GM12801 (cell line): ENCODE data around the gene ZNF467.

Source experiments
- TF ChIP-seq, protein P1 (sequence below): IDR thresholded peaks from one replicate; pipeline ENCODE4 v1.5.1; 2011; ENCODE audit warnings: control low read depth; ENCODE audit not compliant: insufficient read length; ENCODE audit errors: extremely low read depth

ZNF467 gene

DNA sequence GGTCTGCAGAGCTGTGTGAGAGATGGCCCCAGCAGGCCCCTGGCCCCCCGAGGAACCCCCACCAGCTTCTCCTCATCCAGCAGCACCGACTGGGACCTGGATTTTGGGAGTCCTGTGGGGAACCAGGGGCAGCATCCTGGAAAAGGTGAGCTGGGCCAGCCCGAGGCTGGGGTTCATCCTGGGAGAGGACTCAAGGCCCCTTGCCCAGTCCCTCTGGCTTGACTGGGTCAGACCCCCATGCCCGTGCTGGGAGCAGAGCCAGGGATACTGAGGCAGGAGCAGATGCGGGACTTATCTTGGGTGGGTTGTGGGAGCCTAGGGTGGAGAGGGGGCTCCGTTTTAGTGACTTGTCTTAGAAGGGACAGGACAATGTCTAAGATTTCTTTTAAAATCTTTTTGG is 47.5 kb downstream of the ZNF467 start:
- TF ChIP-seq, protein P1, sequence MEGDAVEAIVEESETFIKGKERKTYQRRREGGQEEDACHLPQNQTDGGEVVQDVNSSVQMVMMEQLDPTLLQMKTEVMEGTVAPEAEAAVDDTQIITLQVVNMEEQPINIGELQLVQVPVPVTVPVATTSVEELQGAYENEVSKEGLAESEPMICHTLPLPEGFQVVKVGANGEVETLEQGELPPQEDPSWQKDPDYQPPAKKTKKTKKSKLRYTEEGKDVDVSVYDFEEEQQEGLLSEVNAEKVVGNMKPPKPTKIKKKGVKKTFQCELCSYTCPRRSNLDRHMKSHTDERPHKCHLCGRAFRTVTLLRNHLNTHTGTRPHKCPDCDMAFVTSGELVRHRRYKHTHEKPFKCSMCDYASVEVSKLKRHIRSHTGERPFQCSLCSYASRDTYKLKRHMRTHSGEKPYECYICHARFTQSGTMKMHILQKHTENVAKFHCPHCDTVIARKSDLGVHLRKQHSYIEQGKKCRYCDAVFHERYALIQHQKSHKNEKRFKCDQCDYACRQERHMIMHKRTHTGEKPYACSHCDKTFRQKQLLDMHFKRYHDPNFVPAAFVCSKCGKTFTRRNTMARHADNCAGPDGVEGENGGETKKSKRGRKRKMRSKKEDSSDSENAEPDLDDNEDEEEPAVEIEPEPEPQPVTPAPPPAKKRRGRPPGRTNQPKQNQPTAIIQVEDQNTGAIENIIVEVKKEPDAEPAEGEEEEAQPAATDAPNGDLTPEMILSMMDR: no peak

- TF ChIP-seq, protein P1: no peak
Measured at GRCh38 chr7:149725426-149725821, 48.0 kb downstream of the ZNF467 start.

DNA sequence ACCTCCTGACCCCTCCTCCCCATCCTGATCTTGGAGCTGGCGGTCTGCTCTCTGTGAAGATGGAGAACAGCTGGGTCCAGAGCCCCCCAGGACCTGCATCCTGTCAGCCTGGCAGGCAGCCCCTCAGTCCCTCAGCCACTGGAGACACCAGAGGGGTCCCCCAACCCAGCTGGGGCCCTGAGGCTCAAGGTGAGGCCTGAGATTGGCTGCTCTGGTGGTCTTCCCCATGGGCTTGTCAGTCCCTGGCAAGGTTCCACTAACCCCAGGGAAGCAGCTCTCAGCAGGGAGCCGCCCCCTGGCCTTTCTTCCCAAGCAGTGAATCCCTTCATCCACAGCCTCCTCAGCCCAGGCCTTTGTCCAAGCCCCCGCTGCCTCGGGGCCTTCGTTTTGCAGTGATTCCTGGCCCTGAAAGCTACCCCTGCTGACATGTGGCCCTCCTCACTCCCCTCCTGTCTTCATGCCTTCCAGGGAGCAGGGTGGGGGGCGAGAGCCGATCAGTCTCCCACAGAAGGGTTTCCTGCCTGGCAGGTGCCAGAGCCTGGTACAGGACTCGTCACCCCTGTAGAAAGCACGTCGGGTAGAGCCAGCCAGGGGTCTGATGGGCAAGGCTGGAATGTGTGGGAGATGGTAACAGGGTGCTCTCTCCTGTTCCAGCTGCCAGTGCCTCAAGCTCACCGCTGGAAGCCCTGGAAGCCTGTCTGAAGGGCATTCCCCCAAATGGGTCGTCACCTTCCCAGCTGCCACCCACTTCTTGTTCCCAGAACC is 48.5 kb downstream of the ZNF467 start:
- TF ChIP-seq, protein P1: no peak

DNA sequence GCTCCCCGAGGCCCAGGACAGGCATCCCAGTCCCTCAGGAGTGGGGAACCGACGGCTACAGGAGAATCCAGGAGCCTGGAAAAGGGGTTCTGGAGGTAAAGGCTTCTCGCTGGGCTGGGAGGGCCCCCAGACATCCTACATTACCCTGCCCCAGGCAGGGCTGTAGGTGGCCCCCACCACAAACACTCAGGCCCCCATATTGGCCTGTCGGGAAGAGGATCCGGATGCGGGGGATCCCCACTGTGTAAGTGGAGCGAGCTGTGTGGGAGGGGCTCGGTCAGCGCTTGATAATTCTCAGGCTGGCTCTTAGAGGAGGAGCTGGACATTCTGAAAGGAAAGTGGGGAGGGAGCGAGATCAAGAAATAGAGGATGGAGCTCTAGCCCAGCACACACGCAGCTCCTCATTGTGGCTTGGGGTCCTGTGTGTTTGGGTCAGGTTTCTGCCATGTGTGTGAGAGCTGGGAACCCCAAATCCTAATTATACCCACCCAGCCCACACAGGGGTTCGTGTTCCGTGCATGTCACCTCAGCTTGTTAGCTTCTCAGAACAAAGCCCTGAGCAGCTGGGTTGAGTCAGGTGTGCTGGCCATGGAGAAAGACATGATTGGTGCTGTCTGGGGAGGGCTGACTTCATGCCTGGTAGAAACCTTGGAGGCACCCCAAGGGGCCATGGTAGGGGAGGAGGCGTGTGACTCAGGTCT is 49.4 kb downstream of the ZNF467 start:
- TF ChIP-seq, protein P1: no peak

- TF ChIP-seq, protein P1: no peak
Measured at GRCh38 chr7:149723082-149723767, 50.2 kb downstream of the ZNF467 start.

GRCh38 chr7:149722356-149722957 is 50.9 kb downstream of the ZNF467 start:
- TF ChIP-seq, protein P1: no peak

GRCh38 chr7:149721084-149721601 is 52.2 kb downstream of the ZNF467 start:
- TF ChIP-seq, protein P1: no peak
